HG02938 (cell line): ENCODE data around the gene GNAL.
A peak's percentile ranks its signal among the peaks of the same experiment; 100 is the strongest.
"Not testable (repeated sequence)": the region's sequence is repeated elsewhere in the genome, so short reads cannot be mapped to it uniquely, and the experiment has no call there.

Experiments used
- ATAC-seq: cut with Tn5 transposase; IDR thresholded peaks from one replicate; pipeline ENCODE4 v1.9.1; 2021; ENCODE audit warnings: mild to moderate bottlenecking, moderate library complexity; ENCODE audit not compliant: unreplicated experiment

The GNAL gene

DNA sequence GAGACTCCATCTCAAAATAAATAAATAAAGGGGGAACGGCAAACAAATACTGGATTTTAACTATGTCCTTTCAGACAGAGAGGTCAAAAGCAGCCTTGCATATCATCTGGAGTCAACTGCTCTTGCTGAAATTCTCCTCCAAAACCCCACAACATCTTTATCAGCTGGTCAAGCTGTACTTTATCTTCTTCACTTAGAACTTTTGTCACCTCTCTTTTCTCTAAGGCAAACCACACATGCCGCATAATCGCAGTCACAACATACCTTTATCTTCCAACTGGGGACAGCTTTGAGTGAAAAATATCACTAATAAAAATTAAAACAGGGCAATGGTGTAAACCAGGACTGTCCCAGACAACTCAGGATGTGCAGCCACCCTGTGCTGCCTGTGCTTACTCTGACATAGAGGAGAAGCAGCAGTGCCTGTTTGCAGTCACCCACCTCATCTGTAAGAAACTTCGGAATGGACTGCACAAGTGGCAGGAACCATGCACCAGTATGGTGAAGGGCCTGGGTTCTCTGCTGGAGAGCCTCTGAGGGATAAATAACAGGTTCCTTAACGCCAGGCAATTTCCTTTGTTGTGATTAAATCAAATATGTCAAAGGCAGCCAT is 212.9 kb downstream of the GNAL start:
- ATAC-seq = no peak

DNA sequence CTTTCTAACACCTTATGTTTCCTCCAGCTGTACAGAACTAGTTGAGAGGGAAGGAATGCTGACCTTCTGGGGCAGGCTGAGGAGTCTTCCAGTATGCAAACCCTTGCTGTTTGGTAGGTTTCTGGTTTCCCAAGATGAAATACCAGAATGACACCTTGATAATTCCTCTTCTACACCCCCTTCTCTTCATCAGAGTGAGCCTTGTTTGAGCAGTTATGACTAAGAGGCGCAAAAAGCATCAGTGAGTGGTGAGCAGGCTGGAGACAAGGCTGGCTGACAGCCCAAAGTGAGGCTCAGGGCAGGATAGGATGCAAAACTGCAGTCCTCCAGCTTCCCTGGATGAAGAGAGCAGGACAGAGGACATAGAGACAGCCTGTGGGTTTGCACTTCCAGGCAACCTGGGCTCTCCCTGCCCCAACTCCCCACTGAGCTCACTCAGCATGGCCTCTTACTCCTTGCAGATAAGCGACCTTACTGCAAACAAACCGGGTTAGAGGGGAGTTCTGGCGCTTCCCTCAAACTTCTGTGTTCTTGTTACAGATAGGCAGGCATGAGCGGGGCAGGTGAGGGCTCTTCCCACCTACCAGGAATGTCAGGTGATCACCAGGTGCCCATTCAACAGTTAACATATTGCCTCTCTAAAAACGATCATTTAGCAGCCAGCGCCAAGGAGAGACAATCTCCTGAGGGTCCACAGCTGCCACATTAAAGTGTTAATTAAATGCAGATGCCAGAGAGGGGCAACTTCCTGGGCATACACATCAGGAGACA is 213.6 kb downstream of the GNAL start:
- no peak for ATAC-seq

GRCh38 chr18:11905613-11906012 is 216.5 kb downstream of the GNAL start:
- ATAC-seq = no peak

DNA sequence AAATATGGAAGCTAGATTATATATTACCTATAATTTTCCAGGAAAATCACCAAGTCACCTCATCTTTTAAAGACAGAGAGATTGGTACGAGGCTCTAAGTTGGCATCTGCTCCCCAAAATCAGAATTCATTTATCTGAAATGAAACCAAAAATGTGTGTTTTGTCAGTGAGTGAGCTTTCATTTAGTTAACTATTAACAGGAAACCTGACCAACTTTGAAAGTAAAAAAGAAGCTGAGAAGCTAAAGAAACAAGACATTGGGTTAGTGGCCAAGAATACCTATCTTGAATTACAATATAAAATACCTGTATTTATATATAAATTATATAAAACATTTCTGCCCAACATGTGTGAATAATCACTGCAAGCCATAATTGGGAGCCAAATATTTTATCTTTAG is 217.1 kb downstream of the GNAL start:
- ATAC-seq = no peak

- no peak for ATAC-seq
Observed at GRCh38 chr18:11906926-11907874, 218.1 kb downstream of the GNAL start.

DNA sequence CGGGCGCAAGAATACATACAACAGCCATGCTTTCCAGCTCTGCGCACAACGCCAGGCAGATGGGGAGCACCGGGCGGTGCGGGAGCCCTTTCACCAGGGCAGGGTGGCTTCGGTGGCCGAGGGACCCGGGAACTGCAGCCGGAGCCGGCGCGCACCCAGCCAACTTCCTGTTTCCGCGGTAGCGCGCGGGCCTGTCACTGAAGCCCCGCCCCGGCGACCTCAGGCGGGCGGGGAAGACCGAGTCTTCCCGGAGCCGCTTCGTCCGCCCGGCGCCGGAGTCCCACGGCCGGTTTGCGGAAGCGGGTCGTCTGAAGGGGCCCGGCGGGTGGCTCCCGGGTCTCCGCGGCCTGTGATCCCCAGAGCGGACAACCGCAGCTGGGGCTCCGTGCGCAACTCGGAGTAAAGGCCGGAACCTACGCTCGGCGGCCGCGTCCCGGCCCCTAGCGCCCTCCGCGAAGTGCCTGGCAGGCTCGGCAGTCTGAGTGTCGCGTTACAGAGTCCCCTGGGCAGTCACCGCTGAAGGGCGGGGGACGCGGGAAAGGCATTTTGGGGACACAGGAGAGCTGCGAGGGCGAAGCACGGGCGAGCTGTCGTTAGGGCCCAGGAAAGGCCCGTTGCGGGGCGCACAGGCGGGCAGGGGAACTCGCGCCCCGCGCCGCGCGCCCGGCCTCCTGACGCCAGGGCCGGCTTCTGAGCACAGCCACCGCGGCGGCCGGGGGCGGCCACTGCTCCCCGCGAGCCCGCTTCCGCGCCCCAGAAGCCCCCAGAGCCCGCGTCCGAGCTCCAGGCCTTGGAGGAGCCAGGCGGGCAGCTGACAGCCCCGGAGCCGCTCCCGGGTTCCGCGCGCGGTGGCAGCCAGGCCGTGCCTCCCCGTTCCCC is 219.4 kb downstream of the GNAL start, which contains the start of gene MPPE1:
TSS of gene MPPE1 (minus strand) at position 136 of the 879 bp plus-strand sequence. CDS start 11,053 bp downstream, outside the sequence.
- peak; percentile 72 for ATAC-seq

GRCh38 chr18:11909061-11909455 is 220.0 kb downstream of the GNAL start:
- no peak for ATAC-seq

GRCh38 chr18:11909591-11910026 is 220.5 kb downstream of the GNAL start:
- no peak for ATAC-seq

DNA sequence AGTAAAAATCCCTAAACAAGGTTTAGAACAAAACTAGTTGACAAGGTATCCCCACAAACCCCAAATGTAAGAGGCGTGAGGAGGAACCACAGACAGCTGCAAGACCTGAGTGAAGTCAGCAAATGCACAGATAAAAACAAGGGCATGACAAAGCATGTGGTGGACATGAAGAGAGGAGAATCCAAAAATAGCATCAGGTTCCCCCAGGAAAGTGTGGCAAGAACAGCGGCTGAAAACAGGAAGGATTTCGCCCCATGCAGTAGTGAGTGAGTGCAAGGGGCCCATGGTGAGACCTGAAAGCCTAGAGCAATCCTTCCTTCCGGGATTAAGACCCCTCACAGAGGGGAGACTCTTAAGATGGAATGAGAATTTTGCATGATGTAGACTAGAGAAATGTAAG is 227.8 kb downstream of the GNAL start:
- ATAC-seq = not testable (repeated sequence)

- not testable (repeated sequence) for ATAC-seq
Observed at GRCh38 chr18:11919522-11919921, 230.5 kb downstream of the GNAL start.

GRCh38 chr18:11923450-11923849 is 234.4 kb downstream of the GNAL start:
- ATAC-seq = no peak

- no peak for ATAC-seq
Observed at GRCh38 chr18:11925800-11926481, 236.9 kb downstream of the GNAL start.

DNA sequence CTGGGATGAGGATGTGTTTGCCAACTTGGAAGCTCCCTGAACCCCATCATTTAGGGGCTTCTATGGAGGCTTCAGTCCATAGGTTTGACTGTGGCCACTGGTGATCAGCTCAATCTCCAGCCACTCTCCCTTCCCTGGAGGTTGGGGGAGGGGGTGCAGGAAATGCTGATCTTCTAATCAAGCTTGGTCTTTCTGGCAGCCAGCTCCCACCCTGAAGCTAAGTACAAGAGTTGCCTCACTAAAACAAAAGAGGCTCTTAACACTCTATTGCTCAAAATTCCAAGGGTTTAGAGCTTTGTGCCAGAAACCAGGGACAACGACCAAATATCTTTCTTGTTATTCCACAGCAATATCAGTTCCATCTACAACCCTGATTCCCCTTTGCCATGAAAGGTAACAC is 238.4 kb downstream of the GNAL start:
- no peak for ATAC-seq

DNA sequence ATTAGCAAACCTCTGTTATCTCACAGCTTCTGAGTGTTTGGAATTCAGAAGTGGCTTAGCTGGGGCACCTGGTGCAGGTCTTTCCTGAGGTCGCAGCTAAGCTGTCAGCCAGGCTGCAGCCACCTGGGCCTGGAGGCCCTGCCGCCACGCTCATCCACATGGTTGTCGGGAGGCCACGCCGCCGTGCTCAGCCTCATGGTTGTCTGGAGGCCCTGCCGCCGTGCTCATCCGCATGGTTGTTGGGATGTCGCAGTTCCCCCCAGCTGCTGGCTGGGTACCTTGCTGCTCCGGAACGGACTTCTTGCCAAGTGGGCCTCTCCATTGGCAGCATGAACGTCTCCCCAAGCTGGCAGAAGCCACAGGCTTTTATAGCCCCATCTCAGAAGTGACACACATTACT is 243.3 kb downstream of the GNAL start:
- ATAC-seq = no peak
